ENCODE results near the gene ZNF491. TPM values are rescaled to one million over a fixed set of nuclear protein-coding genes. Genes with fewer than 3 reads are reported as not detected.
"Not testable (repeated sequence)": the region's sequence is repeated elsewhere in the genome, so short reads cannot be mapped to it uniquely, and the experiment has no call there.

Gene ZNF491
- total and polyA plus RNA-seq, 2 of the 8 experiments (the other 6 are each of a cell fraction or from before 2014, with no cell fraction given) = 0.18 to 0.78 TPM

DNA sequence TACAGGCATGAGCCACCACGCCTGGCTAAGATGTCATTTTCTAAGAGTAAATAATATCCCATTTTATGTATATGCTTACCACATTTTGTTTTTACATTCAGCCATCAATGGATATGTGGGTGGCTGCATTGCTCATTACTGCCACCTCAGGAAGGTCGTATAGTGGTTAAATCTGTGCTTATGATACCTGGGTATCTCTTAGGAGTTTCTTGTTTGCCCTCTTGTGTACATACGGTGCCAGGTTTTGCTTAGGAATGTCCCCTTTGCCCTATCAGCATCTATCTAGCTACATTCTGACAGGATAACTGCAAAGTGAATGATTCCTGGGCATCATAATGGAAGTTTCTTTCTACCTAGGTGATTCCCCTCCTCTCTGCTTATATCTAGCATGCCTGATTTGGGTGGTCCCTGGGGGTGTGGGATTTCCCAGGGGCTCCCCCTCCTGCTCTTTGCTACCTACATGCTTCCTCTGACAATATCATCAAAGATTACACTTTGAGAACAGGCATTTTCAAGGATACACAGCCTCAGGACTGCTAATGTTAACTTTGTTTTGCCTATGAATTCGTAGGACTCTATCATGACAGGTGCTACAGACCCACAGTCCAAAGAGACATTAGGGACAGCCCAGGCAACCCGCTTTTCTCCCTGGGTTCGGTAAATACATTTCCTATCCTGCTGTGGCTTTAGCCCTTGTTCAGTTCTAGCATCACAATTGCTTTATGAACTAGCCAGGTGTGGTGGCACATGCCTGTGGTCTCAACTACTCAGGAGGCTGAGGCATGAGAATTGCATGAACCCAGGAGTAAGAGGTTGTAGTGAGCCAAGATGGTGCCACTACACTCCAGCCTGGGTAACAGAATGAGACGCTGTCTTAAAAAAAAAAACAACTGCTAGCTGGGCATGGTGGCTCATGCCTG, 30.9 kb downstream of the ZNF491 start:
- WGBS, 2 experiments (ENCODE audit: extremely low coverage in 1 of 2, insufficient coverage in 1 of 2, insufficient read length in 1 of 2, insufficient replicate concordance in 2 of 2, low coverage in 1 of 2, low lambda C conversion rate in 2 of 2, missing lambda C conversion rate in 1 of 2) = 84% methylated on average over 7 of the region's 7 CpGs; no CpG with 5 or more reads in 1 of the 2 experiments
- H4K91ac ChIP-seq (replicated peaks; ENCODE audit: insufficient read length, low read length); H3K4me3 ChIP-seq (ENCODE audit: extremely low read depth in 1 of 4, insufficient read depth in 2 of 4, low read depth in 3 of 4, low read length in 4 of 4); H2BK15ac ChIP-seq (ENCODE audit: low read length); H4K5ac ChIP-seq (ENCODE audit: insufficient read length, low read depth, low read length); H2BK5ac ChIP-seq (ENCODE audit: low read depth, low read length); H4K20me1 ChIP-seq (replicated peaks in 1 of 2; ENCODE audit: control insufficient read depth in 1 of 2, insufficient read depth in 2 of 2, low read length in 2 of 2); H3K79me1 ChIP-seq (ENCODE audit: low read depth, low read length); H2AK5ac ChIP-seq (ENCODE audit: low read depth, low read length); H3K27me3 ChIP-seq (replicated peaks in 1 of 4; ENCODE audit: control insufficient read depth in 3 of 4, extremely low read depth in 1 of 4, insufficient read depth in 3 of 4, low read length in 3 of 4); H2BK120ac ChIP-seq (replicated peaks; ENCODE audit: low read depth, low read length); H3K27ac ChIP-seq (ENCODE audit: low read depth, low read length); POLR2A ChIA-PET (ENCODE audit: partially characterized antibody); H3K18ac ChIP-seq (ENCODE audit: extremely low read depth, low read length); H3K9ac ChIP-seq (replicated peaks in 1 of 4; ENCODE audit: extremely low read depth in 1 of 4, low read depth in 3 of 4, low read length in 3 of 4); H3K4me1 ChIP-seq (replicated peaks in 1 of 4; ENCODE audit: control insufficient read depth in 3 of 4, insufficient read depth in 4 of 4, low read length in 3 of 4); H2BK20ac ChIP-seq (ENCODE audit: low read length); H2AFZ ChIP-seq (ENCODE audit: low read length); H3K56ac ChIP-seq (replicated peaks; ENCODE audit: insufficient read length, low read depth, low read length); H3K4me2 ChIP-seq (ENCODE audit: insufficient read depth in 1 of 2, low read depth in 2 of 2, low read length in 2 of 2); H3K4ac ChIP-seq (replicated peaks; ENCODE audit: insufficient read length, low read depth, low read length); FAIRE-seq; H2BK12ac ChIP-seq (ENCODE audit: low read depth, low read length); H3K14ac ChIP-seq (ENCODE audit: insufficient read length); H3K79me2 ChIP-seq (ENCODE audit: control insufficient read depth in 1 of 2, insufficient read depth in 2 of 2, low read length in 2 of 2); DNase-seq (ENCODE audit: low read depth in 1 of 2, low spot score in 2 of 2); H4K8ac ChIP-seq (ENCODE audit: extremely low read depth, insufficient read depth, low read length); H3K23me2 ChIP-seq (ENCODE audit: low read depth, low read length); H3K23ac ChIP-seq (ENCODE audit: insufficient read length): not testable (repeated sequence)
- Histone ChIP-seq H3K36me3 (ENCODE audit: control insufficient read depth in 2 of 4, insufficient read depth in 4 of 4, low read length in 3 of 4) (peaks cover 0 to 35% (median 10%) of the 10 kb centered on the region in 4 experiments; a peak in 6 of 8 replicates), H3K9me3 (ENCODE audit: insufficient read depth in 2 of 2, low read depth in 1 of 2, low read length in 1 of 2) (peaks cover 28 to 39% of the 10 kb centered on the region in 2 experiments)
- CTCF ChIA-PET (ENCODE audit: partially characterized antibody) = interaction anchor here (0.6 to 0.8 kb wide), 2 partner anchors 31 to 95 kb away, joined by 3 to 4 read pairs; partner anchors contain the start of gene ZNF491
- TF ChIP-seq, protein P1, sequence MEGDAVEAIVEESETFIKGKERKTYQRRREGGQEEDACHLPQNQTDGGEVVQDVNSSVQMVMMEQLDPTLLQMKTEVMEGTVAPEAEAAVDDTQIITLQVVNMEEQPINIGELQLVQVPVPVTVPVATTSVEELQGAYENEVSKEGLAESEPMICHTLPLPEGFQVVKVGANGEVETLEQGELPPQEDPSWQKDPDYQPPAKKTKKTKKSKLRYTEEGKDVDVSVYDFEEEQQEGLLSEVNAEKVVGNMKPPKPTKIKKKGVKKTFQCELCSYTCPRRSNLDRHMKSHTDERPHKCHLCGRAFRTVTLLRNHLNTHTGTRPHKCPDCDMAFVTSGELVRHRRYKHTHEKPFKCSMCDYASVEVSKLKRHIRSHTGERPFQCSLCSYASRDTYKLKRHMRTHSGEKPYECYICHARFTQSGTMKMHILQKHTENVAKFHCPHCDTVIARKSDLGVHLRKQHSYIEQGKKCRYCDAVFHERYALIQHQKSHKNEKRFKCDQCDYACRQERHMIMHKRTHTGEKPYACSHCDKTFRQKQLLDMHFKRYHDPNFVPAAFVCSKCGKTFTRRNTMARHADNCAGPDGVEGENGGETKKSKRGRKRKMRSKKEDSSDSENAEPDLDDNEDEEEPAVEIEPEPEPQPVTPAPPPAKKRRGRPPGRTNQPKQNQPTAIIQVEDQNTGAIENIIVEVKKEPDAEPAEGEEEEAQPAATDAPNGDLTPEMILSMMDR (IDR thresholded peaks at IDR 0.05; ENCODE audit: control extremely low read depth in 1 of 3, insufficient read depth in 1 of 3, low read depth in 1 of 3, low read length in 3 of 3) = peak in 1 of 3 experiments; percentile 6; a peak in 1 of 4 replicates

Data from H1 (cell line).